Peyer's patch (tissue), 4 donors: ENCODE measurements around the gene ASRGL1. TPM values are rescaled to one million over a fixed set of nuclear protein-coding genes. Genes with fewer than 3 reads are reported as not detected.

Experiments
- DNase-seq, 3 donors: peaks; one replicate each; pipeline ENCODE4 v3.0.0-alpha.2; 2017 to 2019
- H3K27ac ChIP-seq, 4 donors: fragments of 200-600 bp; sonication (generic); one replicate each; pipeline ENCODE4 v1.5.1; 2016 to 2019
- H3K27me3 ChIP-seq, 2 donors: fragments of 200-600 bp; sonication (generic); one replicate each; pipeline ENCODE4 v1.5.1; 2019
- H3K36me3 ChIP-seq, 3 donors: fragments of 200-600 bp; sonication (generic); one replicate each; pipeline ENCODE4 v1.5.1; 2016 to 2019
- H3K4me1 ChIP-seq, 4 donors: fragments of 200-600 bp; sonication (generic); one replicate each; pipeline ENCODE4 v1.5.1; 2016 to 2019
- H3K4me3 ChIP-seq, 4 donors: fragments of 200-600 bp; sonication (generic); 1 replicate in 3 of 4; 2 replicates in 1 of 4; pipeline ENCODE4 v1.5.1; 2016 to 2019; ENCODE audit warnings: mild to moderate bottlenecking in 1 of 4
- H3K9me3 ChIP-seq, 4 donors: fragments of 200-600 bp; sonication (generic); one replicate each; pipeline ENCODE4 v1.5.1; 2016 to 2019; ENCODE audit warnings: mild to moderate bottlenecking in 1 of 4
- CTCF ChIP-seq, 6 experiments: fragments of 450-650 bp in 4 of 6; fragments of 200-600 bp in 2 of 6; sonication (generic) in 1 of 6; IDR thresholded peaks; one replicate each; pipeline ENCODE4 v1.5.1; 2017 to 2019; ENCODE audit warnings: antibody characterized with exemption in 6 of 6, mild to moderate bottlenecking in 3 of 6, moderate library complexity in 1 of 6
- POLR2A ChIP-seq, 2 donors: fragments of 450-650 bp; IDR thresholded peaks; one replicate each; pipeline ENCODE4 v1.5.1; 2017; ENCODE audit warnings: antibody characterized with exemption in 2 of 2, mild to moderate bottlenecking in 2 of 2, moderate library complexity in 2 of 2
- total RNA-seq, 4 donors: library from RNA; depleted of rRNA; stranded (reverse); fragments of >200 nt; gene quantifications; one replicate each; pipeline ENCODE4 v1.1.0, GENCODE V29; 2016

ASRGL1 gene
- total RNA-seq, 4 donors from 2014 or later, result 26.0 to 57.8 (median 29.8) TPM

DNA sequence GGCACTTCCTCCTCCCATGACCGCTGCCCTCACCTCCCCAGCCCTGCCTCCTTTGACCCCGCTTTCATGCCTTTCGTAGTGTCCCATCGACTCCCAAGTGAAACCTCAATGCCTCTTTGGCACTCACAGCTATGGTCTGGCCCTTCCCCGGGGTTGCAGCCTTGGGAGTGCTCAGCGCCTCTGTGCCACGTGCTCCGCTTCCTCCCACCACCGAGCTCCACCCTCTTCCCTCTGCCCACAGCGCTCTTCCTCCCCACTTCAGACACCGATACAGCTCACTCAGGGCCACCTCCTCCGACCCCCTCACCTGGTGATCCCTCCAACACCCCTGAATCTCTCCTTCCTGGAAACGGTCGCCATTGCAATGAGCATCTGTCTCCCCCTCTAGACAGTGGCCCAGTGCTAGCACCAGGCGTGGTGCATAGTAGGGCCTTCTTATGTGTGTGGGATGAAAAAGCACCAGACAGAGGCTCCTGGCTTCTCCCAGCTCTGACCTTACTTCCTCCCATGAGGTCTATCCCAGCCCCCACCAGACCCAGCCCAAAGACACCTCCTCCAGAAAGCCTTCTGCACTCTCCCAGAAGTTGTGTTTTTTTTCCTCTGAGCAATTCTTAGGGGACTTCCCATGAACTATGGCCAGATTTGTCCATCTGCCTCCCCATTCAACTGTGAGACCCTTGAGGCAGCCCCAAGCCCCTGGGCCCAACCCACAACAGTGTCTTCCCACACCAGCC is 65.1 kb downstream of the ASRGL1 start:
- TF ChIP-seq CTCF (IDR thresholded peaks at IDR 0.05) (no peak), POLR2A (IDR thresholded peaks at IDR 0.05) (no peak)
- Histone ChIP-seq H3K4me1 (peaks cover 0 to 48% (median 1%) of the 10 kb centered on the region in 4 donors), H3K9me3 (no peaks in the 10 kb centered on the region), H3K36me3 (no peaks in the 10 kb centered on the region), H3K27ac (peak overlapping the region; percentile 36 to 80 (median 68)), H3K4me3 (no peak overlapping the region), H3K27me3 (no peaks in the 10 kb centered on the region)
- DNase-seq, result peak in 2 of 3 donors; percentile 44 to 74

DNA sequence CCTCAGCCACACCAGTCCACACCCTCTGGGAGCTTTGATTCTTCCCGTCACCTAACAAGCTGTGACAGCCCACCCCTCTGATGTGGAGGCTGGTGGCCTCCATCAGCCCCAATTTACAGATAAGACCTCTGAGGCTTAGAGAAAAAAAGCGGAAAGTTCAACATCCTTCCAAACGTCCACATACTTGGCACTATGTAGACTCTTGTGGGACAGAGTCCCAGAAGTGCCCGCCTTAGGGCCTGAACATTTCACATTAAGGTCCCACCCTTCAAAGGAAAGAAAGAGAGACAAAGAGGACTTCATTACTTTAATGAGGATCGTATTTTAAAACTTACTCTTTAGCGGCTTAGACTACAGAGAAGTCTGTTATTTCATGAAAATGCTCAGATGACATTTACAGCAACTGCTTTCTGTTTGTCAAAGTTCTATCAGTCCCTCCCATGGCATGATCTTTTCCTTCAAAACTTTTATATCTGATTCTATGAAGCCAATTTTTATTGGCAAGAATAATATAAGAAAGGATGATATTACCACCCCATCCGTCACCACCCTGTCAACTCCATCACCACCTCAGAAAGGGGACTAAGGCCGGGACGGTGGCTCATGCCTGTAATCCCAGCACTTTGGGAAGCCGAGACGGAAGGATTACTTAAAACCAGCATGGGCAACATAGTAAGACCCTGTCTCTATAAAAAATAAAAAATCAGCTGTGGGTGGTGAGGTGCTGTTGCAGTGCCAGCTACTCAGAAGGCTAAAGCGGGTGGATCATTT is 65.9 kb downstream of the ASRGL1 start:
- TF ChIP-seq POLR2A (IDR thresholded peaks at IDR 0.05) (no peak), CTCF (IDR thresholded peaks at IDR 0.05) (no peak)
- H3K9me3 ChIP-seq, result no peaks in the 10 kb centered on the region
- no peak for DNase-seq
- H3K4me3 ChIP-seq, result no peak overlapping the region
- H3K36me3 ChIP-seq, result no peaks in the 10 kb centered on the region
- no peaks in the 10 kb centered on the region for H3K27me3 ChIP-seq
- peak overlapping the region in 3 of 4 donors; percentile 16 to 80 (median 17) for H3K27ac ChIP-seq
- peaks cover 0 to 46% (median 1%) of the 10 kb centered on the region in 4 donors for H3K4me1 ChIP-seq

GRCh38 chr11:62404435-62404834 is 67.2 kb downstream of the ASRGL1 start:
- no peak overlapping the region for H3K4me3 ChIP-seq
- TF ChIP-seq CTCF (IDR thresholded peaks at IDR 0.05) (no peak), POLR2A (IDR thresholded peaks at IDR 0.05) (no peak)

DNA sequence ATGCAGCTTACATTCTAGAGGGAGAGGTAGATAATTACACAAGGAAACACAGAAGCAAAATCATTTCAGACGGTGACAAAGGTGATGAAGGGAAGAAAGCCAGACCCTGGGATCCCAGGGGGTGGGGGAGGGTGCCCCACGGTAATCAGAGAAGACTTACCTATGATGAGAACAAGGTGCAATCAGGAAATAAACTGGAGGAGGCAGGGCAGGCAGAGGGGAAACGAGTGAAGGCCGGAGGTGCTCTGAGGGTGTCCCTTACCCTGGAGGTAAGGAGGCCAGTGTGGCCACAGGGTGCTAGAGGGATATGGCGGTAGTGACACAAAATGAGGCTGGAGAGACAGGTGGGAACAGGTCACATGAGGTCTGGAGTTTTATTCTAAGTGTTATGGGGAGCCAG is 67.7 kb downstream of the ASRGL1 start:
- H3K36me3 ChIP-seq, result no peaks in the 10 kb centered on the region
- H3K4me1 ChIP-seq, result peaks cover 0 to 30% (median 1%) of the 10 kb centered on the region in 4 donors
- no peak for DNase-seq
- no peak overlapping the region for H3K4me3 ChIP-seq
- no peaks in the 10 kb centered on the region for H3K27me3 ChIP-seq
- TF ChIP-seq POLR2A (IDR thresholded peaks at IDR 0.05) (no peak), CTCF (IDR thresholded peaks at IDR 0.05) (no peak)
- no peak overlapping the region for H3K27ac ChIP-seq
- no peaks in the 10 kb centered on the region for H3K9me3 ChIP-seq

More at GRCh38 chr11:62404435-62404834, 67.2 kb downstream of the ASRGL1 start:
- H3K4me1 ChIP-seq, result peaks cover 0 to 34% (median 1%) of the 10 kb centered on the region in 4 donors
- no peak overlapping the region for H3K27ac ChIP-seq
- H3K9me3 ChIP-seq, result no peaks in the 10 kb centered on the region
- DNase-seq, result no peak
- no peaks in the 10 kb centered on the region for H3K27me3 ChIP-seq
- no peaks in the 10 kb centered on the region for H3K36me3 ChIP-seq

GRCh38 chr11:62406034-62406433 is 68.8 kb downstream of the ASRGL1 start:
- no peak for TF ChIP-seq POLR2A (IDR thresholded peaks at IDR 0.05)
- TF ChIP-seq CTCF (IDR thresholded peaks at IDR 0.05), result no peak
- DNase-seq, result no peak
- Histone ChIP-seq H3K36me3 (no peaks in the 10 kb centered on the region), H3K4me1 (peaks cover 0 to 18% (median 1%) of the 10 kb centered on the region in 4 donors), H3K4me3 (no peak overlapping the region), H3K27me3 (no peaks in the 10 kb centered on the region), H3K9me3 (no peaks in the 10 kb centered on the region), H3K27ac (no peak overlapping the region)
